Camera-type eye (tissue), 1 donor: ENCODE measurements around the gene APEX1. TPM values are rescaled to one million over a fixed set of nuclear protein-coding genes. Genes with fewer than 3 reads are reported as not detected.

ENCODE experiments used
- total RNA-seq: library from RNA; depleted of rRNA; stranded (reverse); fragments of >200 nt; gene quantifications from one replicate; pipeline ENCODE4 v1.2.3, GENCODE V29; 2014

The APEX1 gene
- total RNA-seq: 116 TPM

DNA sequence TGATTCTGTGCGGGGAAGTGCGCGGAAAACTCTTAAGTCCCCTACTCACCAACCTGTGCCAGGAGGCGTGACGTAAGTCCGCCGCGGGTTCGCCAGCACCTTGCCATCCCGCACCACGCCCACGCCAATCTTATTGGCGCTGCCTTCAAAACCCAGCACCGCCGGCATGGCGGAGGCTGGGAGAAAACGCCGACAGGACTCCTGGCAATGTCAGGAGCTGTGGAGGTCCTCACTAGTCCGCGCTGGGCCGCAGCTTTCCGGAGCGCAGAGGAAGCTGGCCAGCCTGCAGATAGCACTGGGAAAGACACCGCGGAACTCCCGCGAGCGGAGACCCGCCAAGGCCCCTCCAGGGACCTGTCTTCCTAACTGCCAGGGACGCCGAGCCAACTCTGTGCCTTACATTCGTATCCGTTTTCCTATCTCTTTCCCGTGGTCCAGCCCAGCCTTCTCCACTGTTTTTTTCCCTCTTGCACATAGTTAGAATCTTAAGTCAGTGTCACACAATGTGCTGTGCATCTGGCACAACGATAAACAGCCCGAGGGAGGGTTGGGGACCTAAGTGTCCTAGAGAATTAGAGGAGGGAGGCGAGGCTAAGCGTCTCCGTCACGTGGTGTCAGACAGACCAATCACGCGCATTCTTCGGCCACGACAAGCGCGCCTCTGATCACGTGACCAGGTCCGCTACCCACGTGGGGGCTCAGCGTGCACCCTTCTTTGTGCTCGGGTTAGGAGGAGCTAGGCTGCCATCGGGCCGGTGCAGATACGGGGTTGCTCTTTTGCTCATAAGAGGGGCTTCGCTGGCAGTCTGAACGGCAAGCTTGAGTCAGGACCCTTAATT, at the start of gene APEX1, which contains the start of gene OSGEP:
Gene APEX1 (plus strand): TSS at position 711 of the 839 bp plus-strand sequence. CDS start 420 bp downstream, outside the sequence.
Gene OSGEP (minus strand): TSS at position 297 of the 839 bp plus-strand sequence. CDS start 129 bp downstream, at position 168.

DNA sequence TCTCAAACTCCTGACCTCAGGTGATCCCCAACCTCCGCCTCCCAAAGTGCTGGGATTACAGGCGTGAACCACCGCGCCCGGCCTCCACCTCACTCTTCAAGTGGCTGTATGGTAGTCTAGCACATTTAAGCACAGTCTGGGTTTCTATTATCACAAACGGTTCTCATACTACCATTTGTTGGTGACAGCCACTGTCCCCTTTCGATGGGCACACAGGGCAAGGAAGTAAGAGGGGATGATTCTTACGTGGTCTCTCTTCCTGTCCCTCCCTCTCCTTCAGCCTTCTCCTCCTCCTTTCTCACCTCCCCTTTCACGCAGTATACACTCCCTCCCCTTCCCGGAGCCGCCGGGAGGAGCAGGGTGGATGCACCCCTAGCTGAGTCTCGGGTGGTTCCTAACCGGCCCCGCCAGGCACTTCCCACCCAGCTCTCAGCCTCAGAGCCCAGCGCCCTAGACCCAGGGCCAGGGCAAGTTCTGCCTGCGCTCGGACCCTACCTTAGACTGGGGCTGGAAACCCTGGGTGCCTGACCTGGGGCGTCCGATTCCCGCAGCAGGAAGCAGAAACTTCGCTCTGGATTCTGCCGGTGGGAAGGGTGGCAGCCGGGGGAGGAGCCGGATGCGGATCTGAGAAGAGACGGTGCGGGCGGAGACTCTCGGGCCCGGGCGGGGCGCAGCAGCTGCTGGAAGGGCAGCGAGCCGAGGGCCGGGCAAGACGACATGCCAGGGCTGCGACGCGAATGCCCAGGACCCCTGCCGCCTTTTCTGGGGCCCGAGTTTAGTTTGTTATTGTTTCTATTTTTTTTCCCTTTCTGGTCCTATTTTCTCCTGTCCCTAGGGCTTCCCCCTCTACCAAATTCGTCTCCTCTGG, 41.9 kb upstream of the APEX1 start, which contains the start of gene TEP1:
Gene TEP1 (minus strand): TSS at position 626 of the 868 bp plus-strand sequence. CDS start 5,062 bp downstream, outside the sequence.

DNA sequence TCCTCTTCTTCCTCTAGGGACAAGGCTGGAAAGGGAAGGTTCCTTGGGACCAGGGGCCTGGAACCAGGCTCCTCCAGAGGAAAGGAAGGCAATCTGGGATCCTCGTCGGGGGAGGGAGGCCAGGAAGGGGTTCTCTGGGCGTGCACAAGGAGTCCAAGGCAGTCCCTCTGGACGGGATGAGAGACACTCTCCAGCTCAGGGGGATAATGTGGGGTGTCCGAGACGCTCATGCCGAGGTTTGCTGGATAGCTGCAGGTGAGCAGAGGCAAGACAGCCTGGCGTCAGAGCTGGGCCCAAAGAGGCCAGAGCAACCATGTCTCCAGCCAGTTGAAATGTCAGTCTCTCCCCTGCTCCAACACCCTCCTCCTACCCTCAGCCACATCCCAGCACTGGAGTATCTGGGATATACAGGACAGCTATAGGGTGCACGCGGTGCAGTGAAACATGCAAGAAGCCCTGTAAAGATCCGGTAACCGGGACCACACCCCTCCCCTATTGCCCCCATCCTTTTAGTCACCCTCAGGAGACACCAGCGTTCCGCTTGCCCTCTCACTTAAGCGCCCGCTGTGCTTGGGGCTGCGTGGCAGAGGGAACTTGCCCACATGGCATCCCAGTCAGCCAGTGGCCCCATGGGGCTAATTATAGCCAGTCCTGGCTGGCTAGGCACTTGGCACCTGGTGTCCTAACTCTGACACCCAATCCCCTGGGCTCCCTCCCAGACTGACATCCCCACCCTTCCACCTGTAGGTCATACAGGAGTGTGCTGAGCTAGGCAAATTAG, 19.3 kb upstream of the APEX1 start, which contains the start of gene KLHL33:
Gene KLHL33 (minus strand): TSS at position 585 of the 781 bp plus-strand sequence. CDS start 355 bp downstream, at position 230.

DNA sequence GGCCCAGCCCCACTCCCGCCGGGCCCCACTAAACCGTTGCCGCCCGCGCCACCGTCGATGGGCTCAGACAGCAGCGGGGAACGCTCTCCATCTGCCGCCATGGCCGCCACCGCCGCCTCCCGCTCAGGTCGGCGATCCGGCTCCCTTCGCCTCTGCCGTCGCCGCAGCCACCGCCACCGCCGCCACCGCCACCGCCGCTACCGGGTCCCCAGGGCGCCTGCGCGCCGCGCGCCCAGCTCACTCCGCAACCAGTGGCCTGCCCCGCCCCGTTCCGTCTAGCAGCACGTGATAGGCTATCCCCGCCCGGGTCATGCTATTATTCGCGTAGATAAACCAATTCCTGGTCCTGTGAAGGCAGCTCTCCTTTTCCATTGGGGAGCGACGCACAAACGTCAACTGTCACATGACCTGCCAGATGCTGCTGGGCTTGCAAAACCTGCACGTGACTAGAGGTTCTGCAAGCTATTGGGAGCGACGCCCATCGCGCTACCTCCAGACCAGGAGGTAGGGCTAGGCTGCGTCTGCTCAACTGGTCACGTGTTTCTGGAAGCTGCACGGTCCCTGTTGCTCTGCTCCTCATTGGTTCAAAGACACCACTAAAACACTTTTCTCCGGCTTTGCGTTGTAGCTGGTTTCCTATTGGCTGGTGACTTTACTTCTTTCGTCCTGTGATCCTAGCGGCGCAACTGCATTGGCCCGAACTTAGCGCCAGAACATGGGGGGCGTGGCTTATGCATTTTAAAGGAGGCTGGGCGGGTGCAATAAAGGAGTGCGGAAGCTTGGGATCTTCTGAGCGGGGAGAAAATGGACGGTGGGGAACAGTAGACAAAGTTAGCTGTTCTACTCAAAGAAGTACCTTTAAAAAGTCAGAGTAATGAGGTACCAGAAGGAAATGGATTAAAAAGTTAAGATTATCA, 6.5 kb downstream of the APEX1 start, which contains the start of gene PIP4P1:
Gene PIP4P1 (minus strand): TSS at position 210 of the 917 bp plus-strand sequence. CDS start 109 bp downstream, at position 101.

DNA sequence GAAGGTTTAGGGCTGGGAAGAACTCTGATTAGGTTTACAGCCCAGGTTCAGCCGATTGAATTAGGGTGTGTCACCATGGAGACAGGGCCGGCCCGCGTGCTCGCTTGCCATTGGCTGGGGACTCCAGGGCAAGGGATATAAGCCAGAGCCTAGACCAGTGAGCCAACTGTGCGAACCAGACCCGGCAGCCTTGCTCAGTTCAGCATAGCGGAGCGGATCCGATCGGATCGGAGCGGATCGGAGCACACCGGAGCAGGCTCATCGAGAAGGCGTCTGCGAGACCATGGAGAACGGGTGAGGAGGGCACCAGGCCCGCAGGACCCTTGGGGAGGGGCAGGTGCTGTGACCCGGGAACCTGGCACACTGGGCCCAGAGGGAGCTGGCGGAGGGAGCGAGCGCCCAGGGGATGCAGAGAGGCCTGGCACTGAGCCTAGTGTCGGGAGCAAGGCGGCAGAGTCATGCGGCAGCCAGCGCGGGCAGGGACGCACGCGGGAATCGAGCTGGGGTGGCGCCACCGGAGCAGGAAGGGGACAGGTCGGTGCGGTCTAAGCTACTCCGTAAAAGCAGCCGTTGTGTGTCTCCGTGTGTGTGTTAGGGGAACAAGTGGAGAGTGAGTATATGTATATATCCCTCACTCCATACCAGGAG, 14.3 kb downstream of the APEX1 start, which contains the start of gene PNP:
Gene PNP (plus strand): TSS at position 165 of the 648 bp plus-strand sequence. CDS start 119 bp downstream, at position 284.

Other genes starting within 250 kb of the APEX1 start
- not detected for gene OR11H6, start 231.5 kb upstream of the APEX1 start, total RNA-seq
- not detected for gene OR11H7, start 226.2 kb upstream of the APEX1 start, total RNA-seq
- not detected for gene OR11H4, start 215.9 kb upstream of the APEX1 start, total RNA-seq
- gene TTC5, start 149.3 kb upstream of the APEX1 start, total RNA-seq: 30.5 TPM
- 72.0 TPM for gene CCNB1IP1, start 121.9 kb upstream of the APEX1 start, total RNA-seq
- gene PARP2, start 111.6 kb upstream of the APEX1 start, total RNA-seq: 21.3 TPM
- gene TEP1, start 41.7 kb upstream of the APEX1 start, total RNA-seq: 13.4 TPM
- 0.99 TPM for gene KLHL33, start 19.1 kb upstream of the APEX1 start, total RNA-seq
- 52.9 TPM for gene OSGEP, start 414 bp upstream of the APEX1 start, total RNA-seq
- 27.3 TPM for gene PIP4P1, start 6.2 kb downstream of the APEX1 start, total RNA-seq
- 14.8 TPM for gene PNP, start 14.2 kb downstream of the APEX1 start, total RNA-seq
- gene RNASE10, start 50.3 kb downstream of the APEX1 start, total RNA-seq: not detected
- gene RNASE9, start 105.8 kb downstream of the APEX1 start, total RNA-seq: not detected
- not detected for gene RNASE11, start 132.8 kb downstream of the APEX1 start, total RNA-seq
- gene RNASE12, start 136.2 kb downstream of the APEX1 start, total RNA-seq: not detected
- gene OR6S1, start 186.5 kb downstream of the APEX1 start, total RNA-seq: not detected
- gene RNASE4, start 229.3 kb downstream of the APEX1 start, total RNA-seq: 27.0 TPM
- gene ANG, start 233.5 kb downstream of the APEX1 start, total RNA-seq: 5.1 TPM